ENCODE data around the gene MEAK7. TPM values are rescaled to one million over a fixed set of nuclear protein-coding genes. Genes with fewer than 3 reads are reported as not detected.

The MEAK7 gene
- total RNA-seq, 1 donor: 1.8 TPM

DNA sequence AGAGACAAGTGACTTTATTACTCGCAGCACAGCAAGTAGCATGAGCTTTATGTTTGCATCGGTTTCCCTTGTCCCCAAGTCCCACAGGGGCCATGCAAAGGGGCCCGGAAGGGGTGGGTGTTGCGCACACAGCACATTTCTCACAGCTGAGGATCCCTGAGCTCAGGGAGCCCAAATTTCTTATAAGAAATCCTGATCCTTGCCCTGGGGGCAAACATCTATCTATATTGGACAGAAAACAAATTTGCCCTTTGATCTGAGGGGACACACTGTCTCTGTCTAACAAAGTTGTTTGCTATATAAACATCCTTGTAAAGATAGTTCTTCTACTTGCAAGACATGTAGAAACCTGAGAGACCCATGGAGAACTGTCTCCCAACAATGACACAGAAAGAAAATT, 35.7 kb upstream of the MEAK7 start:
- Histone ChIP-seq H3K9me3 (ENCODE audit: low read depth, low read length) (no peaks in the 10 kb centered on the region), H3K27me3 (ENCODE audit: insufficient read depth, low read length) (no peaks in the 10 kb centered on the region), H3K4me1 (ENCODE audit: insufficient read depth, low read length) (peaks cover 7% of the 10 kb centered on the region), H3K4me3 (ENCODE audit: low read length) (no peak overlapping the region)

DNA sequence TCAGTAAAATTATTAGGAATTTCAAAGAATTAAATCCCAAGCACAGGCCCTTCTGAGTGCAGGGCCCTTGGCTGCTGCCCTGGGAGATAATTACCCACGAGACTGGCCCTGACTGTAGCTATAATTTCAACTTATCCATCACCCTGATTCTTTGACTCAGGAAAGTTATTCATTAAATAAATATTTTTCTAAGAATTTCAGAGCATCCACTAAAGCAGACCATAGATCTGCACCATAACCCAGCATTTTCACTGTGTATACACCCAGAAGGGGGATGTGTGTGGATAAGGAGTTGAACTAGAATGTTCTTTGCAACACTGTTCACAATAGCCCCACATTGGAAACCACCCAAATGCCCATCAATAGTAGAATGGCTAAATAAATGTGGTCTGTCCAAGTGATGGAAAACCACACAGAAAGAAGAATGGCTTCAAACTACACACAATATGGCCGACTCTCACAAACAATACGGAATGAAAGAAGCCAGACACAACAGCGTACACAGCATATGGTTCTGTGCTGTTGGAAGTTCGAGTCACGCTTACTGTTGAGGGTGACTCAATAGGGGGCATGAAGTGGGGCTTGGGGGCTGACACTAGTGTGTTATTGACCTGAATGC, 33.9 kb upstream of the MEAK7 start:
- no peaks in the 10 kb centered on the region for H3K27me3 ChIP-seq (ENCODE audit: insufficient read depth, low read length)
- no peaks in the 10 kb centered on the region for H3K9me3 ChIP-seq (ENCODE audit: low read depth, low read length)
- no peaks in the 10 kb centered on the region for H3K4me1 ChIP-seq (ENCODE audit: insufficient read depth, low read length)
- H3K4me3 ChIP-seq (ENCODE audit: low read length): no peak overlapping the region

DNA sequence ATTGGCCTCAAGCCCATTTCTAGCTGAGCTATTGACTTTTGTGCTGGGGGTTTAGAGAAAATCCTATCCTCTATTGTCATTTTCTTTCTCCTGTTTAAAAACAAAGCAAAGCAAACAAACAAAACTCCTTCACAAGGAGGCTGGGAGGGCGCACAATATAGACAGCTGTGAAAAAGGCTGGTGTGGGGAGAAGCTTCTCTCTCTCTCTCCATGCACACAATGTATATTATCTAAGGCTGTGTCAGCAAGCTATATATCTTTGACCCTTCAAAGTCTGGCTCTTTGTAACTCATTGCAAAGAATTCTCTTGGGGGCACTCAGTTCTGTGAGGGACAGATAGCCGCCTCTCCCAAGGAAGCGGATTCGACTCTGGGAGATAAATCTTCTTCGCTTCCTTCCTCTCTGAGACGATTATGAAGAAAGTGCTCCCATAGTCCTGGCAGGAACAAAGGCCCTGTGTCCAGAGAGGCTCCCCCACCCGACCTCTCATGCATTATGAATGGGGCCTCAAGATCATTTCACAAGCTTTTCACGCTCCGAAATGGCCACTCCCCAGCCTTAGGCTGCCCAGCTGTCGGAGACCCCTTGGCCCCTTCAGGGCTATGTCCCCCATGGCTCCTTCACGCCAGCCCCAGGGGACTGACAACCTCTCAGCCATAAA, 33.2 kb upstream of the MEAK7 start:
- Histone ChIP-seq H3K27me3 (ENCODE audit: insufficient read depth, low read length) (no peaks in the 10 kb centered on the region), H3K4me1 (ENCODE audit: insufficient read depth, low read length) (peaks cover 5% of the 10 kb centered on the region), H3K4me3 (ENCODE audit: low read length) (no peak overlapping the region), H3K9me3 (ENCODE audit: low read depth, low read length) (no peaks in the 10 kb centered on the region)

DNA sequence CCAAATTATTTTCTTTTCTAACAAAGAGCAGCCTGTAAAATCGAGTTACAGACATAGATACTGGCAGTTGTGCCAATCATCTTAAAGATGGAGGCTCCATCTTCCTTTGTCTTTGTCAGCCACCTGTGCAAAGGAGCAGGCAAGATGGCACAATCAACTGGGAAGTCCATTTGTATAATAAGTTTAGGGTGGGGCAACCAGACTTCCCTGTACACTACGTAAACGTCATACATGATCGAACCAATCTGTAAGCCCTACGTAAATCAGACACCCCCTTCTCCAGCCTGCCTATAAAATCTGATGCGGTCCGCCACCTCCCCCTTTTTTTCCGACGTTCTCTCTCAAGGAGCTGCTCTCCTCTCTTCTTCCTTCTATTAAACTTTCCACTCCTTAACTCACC, 31.4 kb upstream of the MEAK7 start:
- Histone ChIP-seq H3K4me1 (ENCODE audit: insufficient read depth, low read length) (peaks cover 11% of the 10 kb centered on the region), H3K9me3 (ENCODE audit: low read depth, low read length) (no peaks in the 10 kb centered on the region), H3K4me3 (ENCODE audit: low read length) (no peak overlapping the region), H3K27me3 (ENCODE audit: insufficient read depth, low read length) (no peaks in the 10 kb centered on the region)

DNA sequence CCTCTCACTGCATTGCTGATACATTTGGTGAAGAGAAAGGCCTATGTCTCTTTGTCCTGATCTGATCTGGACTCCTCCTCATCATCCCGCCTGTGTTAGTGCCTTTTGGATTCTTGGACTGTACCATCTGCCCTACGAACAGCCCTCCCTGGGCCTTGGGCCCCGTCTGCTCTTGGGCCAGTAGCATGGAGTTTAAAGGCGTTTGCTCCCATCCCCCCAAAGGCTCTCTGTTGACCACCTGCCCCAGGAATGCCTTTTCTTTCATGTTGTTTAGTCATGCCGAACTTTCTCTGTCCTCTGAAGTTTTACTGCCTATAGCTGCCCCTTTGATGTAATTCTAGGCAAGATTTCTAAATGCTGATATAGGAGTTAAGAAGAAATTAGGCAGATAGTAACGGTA, 30.9 kb upstream of the MEAK7 start:
- H3K9me3 ChIP-seq (ENCODE audit: low read depth, low read length): no peaks in the 10 kb centered on the region
- peaks cover 11% of the 10 kb centered on the region for H3K4me1 ChIP-seq (ENCODE audit: insufficient read depth, low read length)
- H3K27me3 ChIP-seq (ENCODE audit: insufficient read depth, low read length): no peaks in the 10 kb centered on the region
- no peak overlapping the region for H3K4me3 ChIP-seq (ENCODE audit: low read length)

DNA sequence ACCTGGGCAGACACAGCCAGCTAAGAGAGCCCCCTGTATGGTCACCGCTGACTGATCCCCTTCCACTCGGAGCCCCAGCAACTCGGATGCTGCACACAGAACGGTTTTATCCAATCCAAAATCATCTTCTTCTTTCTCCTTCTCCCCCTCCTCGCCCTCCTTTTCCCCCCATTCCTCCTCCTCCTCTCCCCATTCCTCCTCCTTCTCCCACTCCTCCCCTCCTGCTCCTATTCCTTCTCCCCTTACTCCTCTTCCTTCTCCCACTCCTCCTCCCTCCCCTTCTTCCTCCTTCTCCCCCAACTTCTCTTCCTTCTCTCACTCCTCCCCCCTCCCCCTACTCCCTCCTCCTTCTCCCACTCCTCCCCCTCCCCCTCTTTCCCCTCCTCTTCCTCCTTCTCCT, 30.4 kb upstream of the MEAK7 start:
- no peak overlapping the region for H3K4me3 ChIP-seq (ENCODE audit: low read length)
- no peaks in the 10 kb centered on the region for H3K9me3 ChIP-seq (ENCODE audit: low read depth, low read length)
- H3K4me1 ChIP-seq (ENCODE audit: insufficient read depth, low read length): peaks cover 11% of the 10 kb centered on the region
- H3K27me3 ChIP-seq (ENCODE audit: insufficient read depth, low read length): no peaks in the 10 kb centered on the region

DNA sequence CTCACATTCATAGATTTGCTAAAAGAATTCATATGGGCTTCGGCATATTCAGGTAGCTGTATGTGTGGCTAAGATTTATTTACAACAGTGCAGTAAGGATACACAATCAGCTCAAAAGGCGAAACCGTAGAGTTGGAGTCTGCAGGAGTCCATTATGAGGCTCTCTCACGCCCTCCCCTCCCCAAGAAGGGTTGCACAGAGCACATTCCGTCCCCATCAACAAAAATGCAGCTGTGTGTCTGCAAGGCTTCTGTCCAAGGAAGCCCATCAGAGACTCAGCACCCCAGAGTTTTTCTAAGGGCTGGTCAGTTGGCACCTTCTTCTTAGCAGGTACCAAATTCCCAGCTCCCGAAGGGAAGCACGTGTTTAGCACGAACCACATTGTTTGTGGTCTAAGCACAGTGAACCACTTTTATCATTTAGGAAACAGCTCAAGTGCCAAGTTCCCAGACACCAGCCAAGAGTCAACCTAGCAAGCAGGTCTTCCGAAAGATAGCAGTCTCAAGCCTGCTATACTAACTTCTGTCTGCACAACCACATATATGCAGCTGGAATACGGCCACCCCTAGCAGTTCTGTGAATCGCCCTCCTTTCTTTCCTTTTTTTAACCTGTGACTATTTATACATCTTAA, 28.5 kb upstream of the MEAK7 start:
- Histone ChIP-seq H3K4me1 (ENCODE audit: insufficient read depth, low read length) (peaks cover 22% of the 10 kb centered on the region), H3K27me3 (ENCODE audit: insufficient read depth, low read length) (no peaks in the 10 kb centered on the region)

DNA sequence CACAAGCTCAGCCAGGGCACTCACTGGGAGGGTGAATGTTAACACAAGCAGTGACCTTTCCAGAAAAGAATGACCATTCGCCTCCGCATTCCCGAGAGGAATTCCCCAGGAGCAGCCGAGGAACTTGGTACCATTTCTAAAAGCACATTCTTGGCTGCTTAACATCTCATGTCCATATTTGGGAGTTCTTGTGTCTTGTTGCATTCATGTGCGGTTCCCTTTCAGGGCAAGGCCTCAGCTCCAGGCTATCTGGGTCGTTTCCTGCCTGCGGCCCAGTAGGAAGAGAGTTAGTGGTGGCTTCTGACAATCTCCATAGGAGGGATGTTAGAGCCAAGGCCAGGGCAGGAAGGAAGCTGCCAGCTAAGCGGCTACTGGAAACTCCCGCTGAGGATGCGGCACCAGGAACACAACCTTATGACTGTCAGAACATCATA, 27.8 kb upstream of the MEAK7 start:
- Histone ChIP-seq H3K27me3 (ENCODE audit: insufficient read depth, low read length) (no peaks in the 10 kb centered on the region), H3K4me1 (ENCODE audit: insufficient read depth, low read length) (peaks cover 29% of the 10 kb centered on the region), H3K9me3 (ENCODE audit: low read depth, low read length) (no peaks in the 10 kb centered on the region), H3K4me3 (ENCODE audit: low read length) (no peak overlapping the region)

More for the DNA sequence above, 28.5 kb upstream of the MEAK7 start:
- H3K4me3 ChIP-seq (ENCODE audit: low read length): no peak overlapping the region
- no peaks in the 10 kb centered on the region for H3K9me3 ChIP-seq (ENCODE audit: low read depth, low read length)

DNA sequence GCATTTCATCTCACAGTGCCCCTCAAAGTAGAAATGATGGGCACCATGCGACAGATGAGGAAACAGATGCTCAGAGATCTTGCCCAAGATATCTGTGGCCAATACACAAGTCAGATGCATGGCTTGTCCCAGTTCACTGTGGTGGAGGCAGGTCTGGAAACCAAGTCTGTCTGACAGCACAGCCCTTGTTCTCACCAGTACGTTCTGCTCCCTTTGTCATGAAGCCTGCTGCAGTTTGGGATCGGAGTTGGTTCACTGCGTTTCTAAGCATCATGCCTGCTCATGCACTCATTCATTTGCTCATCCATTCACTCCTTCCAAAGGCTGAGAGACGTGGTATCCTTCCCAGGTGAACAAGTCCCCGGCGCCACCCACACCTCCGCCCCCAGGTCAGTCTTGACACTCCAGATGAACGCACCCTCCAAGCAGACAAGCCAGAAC, 27.2 kb upstream of the MEAK7 start:
- no peaks in the 10 kb centered on the region for H3K27me3 ChIP-seq (ENCODE audit: insufficient read depth, low read length)
- no peaks in the 10 kb centered on the region for H3K9me3 ChIP-seq (ENCODE audit: low read depth, low read length)
- no peak overlapping the region for H3K4me3 ChIP-seq (ENCODE audit: low read length)
- peaks cover 35% of the 10 kb centered on the region for H3K4me1 ChIP-seq (ENCODE audit: insufficient read depth, low read length)

DNA sequence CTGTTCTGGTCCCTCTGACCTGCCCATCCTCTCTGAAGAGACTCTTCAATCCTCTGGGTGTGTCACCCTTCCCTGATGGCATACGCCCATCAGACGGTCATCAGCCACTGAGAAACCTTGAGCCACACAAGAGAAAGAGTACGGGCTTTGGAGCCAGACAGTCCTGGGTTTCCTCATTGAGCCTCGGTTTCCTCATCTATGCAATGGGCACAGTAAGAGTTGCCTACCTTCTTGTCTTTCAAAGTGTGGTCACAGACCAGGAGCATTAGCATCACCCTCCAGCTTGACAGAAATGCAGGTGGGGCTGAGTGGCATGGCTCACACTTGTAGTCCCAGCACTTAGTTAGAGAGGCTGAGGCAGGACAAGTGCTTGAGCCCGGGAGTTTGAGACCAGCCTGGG, 26.1 kb upstream of the MEAK7 start:
- Histone ChIP-seq H3K4me3 (ENCODE audit: low read length) (no peak overlapping the region), H3K27me3 (ENCODE audit: insufficient read depth, low read length) (no peaks in the 10 kb centered on the region), H3K9me3 (ENCODE audit: low read depth, low read length) (no peaks in the 10 kb centered on the region), H3K4me1 (ENCODE audit: insufficient read depth, low read length) (peaks cover 38% of the 10 kb centered on the region)

DNA sequence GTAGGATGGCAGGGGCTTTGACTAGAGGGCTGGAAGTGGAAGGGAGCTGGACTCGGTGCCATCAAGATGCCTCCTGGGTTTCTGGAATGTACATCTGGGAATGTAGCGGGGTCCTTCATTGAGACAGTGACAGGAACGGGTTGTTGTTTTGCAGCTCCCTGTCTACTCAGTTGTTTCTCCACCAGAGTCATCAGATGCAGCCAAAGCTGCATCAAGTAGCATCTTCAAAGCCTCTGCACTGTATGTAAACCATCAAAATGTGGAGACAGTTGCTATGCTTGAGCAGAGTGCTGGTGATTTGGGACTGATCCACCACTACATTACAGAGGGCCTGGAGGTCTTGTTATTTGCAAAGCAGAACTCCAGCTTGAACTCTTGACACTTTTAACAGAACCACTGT, 25.1 kb upstream of the MEAK7 start:
- Histone ChIP-seq H3K4me3 (ENCODE audit: low read length) (no peak overlapping the region), H3K9me3 (ENCODE audit: low read depth, low read length) (no peaks in the 10 kb centered on the region), H3K27me3 (ENCODE audit: insufficient read depth, low read length) (no peaks in the 10 kb centered on the region), H3K4me1 (ENCODE audit: insufficient read depth, low read length) (peaks cover 38% of the 10 kb centered on the region)

DNA sequence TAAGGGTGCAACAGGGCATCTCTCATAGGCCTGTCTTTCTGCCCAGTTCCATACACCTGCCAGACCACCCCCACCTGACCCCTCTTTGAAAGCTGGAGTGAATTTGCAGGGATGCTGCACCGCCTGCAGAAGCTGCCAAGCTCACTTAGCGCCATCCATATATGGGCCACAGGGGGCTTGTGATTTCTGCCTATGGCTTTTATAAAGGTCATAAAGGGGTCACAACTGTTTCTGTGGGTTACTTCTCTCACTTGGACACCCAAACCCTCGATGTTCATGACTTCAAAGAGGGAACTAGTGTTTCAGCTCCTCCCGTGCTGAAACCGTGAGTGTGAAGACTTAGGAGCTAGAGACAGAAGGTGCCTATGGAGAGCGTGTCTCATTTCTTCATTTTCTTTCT, 23.9 kb upstream of the MEAK7 start:
- H3K4me1 ChIP-seq (ENCODE audit: insufficient read depth, low read length): peaks cover 38% of the 10 kb centered on the region
- no peaks in the 10 kb centered on the region for H3K9me3 ChIP-seq (ENCODE audit: low read depth, low read length)
- no peak overlapping the region for H3K4me3 ChIP-seq (ENCODE audit: low read length)
- H3K27me3 ChIP-seq (ENCODE audit: insufficient read depth, low read length): no peaks in the 10 kb centered on the region

DNA sequence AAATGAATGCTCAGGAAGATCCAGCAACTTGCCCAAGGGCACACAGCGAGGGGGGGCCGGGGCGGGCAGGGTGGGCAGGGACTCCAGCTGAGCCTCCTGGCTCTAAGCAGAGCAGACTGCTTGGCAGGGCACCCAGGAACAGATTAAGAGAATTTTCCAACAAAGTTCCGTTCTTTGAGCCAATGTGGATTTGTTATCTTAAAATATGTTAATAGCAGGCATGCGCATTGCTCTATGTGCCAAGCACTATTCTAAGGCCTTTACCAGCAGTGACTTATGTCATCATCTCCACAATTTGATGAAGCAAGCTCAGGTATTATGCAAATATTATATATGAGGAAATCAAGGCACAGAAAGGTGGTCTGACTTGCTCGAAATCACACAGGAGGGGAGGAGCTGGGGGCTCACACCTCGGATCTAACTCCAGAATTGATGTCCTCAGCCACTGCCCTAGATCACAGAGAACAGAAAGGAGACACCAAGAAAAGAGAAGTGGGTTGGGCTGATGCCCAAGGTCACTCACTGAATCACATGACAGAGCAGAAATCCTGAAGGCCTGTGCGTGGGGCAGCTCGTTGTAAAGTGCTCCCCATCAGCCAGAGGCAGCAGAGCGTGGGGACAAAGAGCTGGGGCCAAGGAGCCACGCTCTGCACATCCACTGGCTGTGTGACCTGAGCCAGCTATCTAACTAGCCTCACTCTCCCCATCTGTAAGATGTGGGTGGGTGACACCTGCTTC, 23.2 kb upstream of the MEAK7 start:
- Histone ChIP-seq H3K27me3 (ENCODE audit: insufficient read depth, low read length) (no peaks in the 10 kb centered on the region), H3K4me1 (ENCODE audit: insufficient read depth, low read length) (peaks cover 33% of the 10 kb centered on the region), H3K9me3 (ENCODE audit: low read depth, low read length) (no peaks in the 10 kb centered on the region), H3K4me3 (ENCODE audit: low read length) (no peak overlapping the region)

DNA sequence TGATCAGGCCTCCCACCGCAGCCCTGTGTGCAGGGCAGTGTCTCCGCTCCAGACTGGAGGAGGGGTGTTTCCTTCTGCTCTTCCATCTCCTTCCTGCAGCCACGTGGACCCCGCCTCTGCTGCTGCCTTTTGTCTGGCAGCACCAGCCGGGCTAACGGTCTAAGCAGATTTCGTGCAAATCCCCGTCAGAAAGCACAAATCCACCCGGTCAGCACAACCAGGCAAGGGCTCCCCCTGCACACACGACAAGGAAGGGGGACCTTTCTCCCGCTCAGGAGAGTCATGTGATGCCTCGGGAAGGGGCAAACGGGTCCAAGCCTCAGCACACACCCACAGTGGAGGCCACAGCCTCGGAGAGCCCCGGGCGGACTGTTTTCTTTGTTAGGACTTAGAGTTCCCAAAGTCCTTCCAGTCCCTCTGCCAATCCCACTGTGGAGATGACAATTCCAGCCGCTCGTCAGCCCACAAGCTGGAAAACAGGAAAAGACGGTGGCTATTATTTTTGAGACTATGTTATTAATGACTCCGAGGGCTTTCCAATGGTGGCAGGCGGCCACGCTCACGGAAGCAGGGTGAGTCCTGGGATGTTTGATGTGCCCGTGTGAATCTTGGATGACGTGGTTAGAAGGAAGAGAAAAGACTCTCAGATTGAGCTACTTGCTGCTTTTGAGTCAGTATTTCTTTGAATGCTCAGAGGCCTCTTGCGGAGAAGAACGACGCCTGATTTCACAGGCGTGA, 22.5 kb upstream of the MEAK7 start:
- H3K4me1 ChIP-seq (ENCODE audit: insufficient read depth, low read length): peaks cover 27% of the 10 kb centered on the region
- H3K9me3 ChIP-seq (ENCODE audit: low read depth, low read length): no peaks in the 10 kb centered on the region
- H3K4me3 ChIP-seq (ENCODE audit: low read length): no peak overlapping the region
- H3K27me3 ChIP-seq (ENCODE audit: insufficient read depth, low read length): no peaks in the 10 kb centered on the region

Data from mononuclear cell (primary cell).